IPS DF 6.9 (cell line): ENCODE measurements around the gene HS6ST3.
"Not testable (repeated sequence)": the region's sequence is repeated elsewhere in the genome, so short reads cannot be mapped to it uniquely, and the experiment has no call there.

ENCODE experiments used
- DNase-seq: peaks from one replicate; pipeline ENCODE4 v3.0.0-alpha.2; 2013; ENCODE audit warnings: low read depth, low spot score
- H3K27ac ChIP-seq: one replicate; pipeline ENCODE4 v1.5.1; 2013; ENCODE audit warnings: low read length, control low read depth
- H3K27me3 ChIP-seq: 2 replicates; pipeline ENCODE4 v1.6.1; 2013; ENCODE audit warnings: mild to moderate bottlenecking, low read length; ENCODE audit not compliant: control insufficient read depth, insufficient read depth
- H3K36me3 ChIP-seq: 2 replicates; pipeline ENCODE4 v1.6.1; 2013; ENCODE audit warnings: low read length; ENCODE audit not compliant: control insufficient read depth, insufficient read depth
- H3K4me1 ChIP-seq: 2 replicates; pipeline ENCODE4 v1.6.1; 2013; ENCODE audit warnings: low read length; ENCODE audit not compliant: control insufficient read depth, insufficient read depth
- H3K4me3 ChIP-seq: 2 replicates; pipeline ENCODE4 v1.5.1; 2013; ENCODE audit warnings: mild to moderate bottlenecking, low read length
- H3K9me3 ChIP-seq: 2 replicates; pipeline ENCODE4 v1.6.1; 2013; ENCODE audit warnings: low read length, inconsistent platforms; ENCODE audit not compliant: control insufficient read depth, insufficient read depth
- WGBS: extraction: QIAGEN DNeasy Blood & Tissue Kit; methylation state at CpG from one replicate; pipeline ENCODE4 v1.1.7; 2013; ENCODE audit warnings: mixed read lengths, missing lambda C conversion rate; ENCODE audit not compliant: insufficient read length, insufficient coverage; 5-methylcytosine and 5-hydroxymethylcytosine counted together

The HS6ST3 gene

DNA sequence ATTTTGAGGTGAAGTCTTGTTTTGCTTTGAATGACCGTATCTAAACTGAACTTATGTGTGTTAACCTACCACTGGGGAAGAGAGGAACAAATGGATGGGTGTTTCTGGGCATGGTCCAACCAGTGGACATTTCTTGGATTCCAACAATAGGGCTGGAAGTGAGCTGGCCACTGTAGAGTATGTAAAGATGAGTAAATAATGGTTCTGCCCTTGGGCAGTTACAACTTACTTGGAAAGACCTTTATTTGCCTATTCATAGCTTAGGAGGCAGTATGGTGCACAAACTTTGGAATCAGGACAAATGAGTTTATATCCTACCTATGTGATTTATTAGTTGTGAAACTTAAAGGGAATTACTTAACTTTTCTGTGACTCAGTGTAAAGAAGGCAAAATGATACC, 429.5 kb downstream of the HS6ST3 start:
- Histone ChIP-seq H3K9me3 (no peaks in the 10 kb centered on the region; the same call in 1 of the 2 replicates), H3K36me3 (no peaks in the 10 kb centered on the region), H3K4me1 (no peaks in the 10 kb centered on the region), H3K27ac (no peak overlapping the region), H3K27me3 (no peaks in the 10 kb centered on the region), H3K4me3 (no peak overlapping the region)
- DNase-seq, result no peak
- no CpG with 5 or more reads among the region's 1 CpG for WGBS

DNA sequence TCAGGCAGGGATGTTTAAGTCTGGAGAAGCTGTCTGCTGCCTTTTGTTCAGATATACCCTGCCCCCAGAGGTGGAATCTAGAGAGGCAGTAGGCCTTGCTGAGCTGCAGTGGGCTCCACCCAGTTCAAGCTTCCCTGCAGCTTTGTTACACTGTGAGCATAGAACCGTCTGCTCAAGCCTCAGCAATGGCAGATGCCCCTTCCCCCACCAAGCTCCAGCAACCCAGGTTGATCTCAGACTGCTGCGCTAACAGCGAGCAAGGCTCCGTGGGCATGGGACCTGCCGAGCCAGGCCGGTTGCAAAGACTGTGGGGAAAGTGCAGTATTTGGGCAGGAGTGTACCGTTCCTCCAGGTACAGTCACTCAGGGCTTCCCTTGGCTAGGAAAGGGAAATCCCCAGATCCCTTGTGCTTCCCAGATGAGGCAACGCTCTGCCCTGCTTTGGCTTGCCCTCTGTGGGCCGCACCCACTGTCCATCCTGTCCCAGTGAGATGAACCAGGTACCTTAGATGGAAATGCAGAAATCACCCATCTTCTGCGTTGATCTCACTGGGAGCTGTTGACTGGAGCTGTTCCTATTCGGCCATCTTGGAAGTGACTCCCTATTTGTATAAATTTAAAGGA, 434.6 kb downstream of the HS6ST3 start:
- not testable (repeated sequence) for H3K4me3 ChIP-seq, DNase-seq, H3K27ac ChIP-seq, H3K27me3 ChIP-seq, H3K36me3 ChIP-seq, H3K9me3 ChIP-seq, H3K4me1 ChIP-seq
- no CpG with 5 or more reads among the region's 11 CpGs for WGBS

- H3K36me3 ChIP-seq, result no peaks in the 10 kb centered on the region
- DNase-seq, result no peak
- no peaks in the 10 kb centered on the region for H3K4me1 ChIP-seq
- no CpG with 5 or more reads among the region's 2 CpGs for WGBS
- H3K27me3 ChIP-seq, result no peaks in the 10 kb centered on the region
- H3K27ac ChIP-seq, result no peak overlapping the region
- no peaks in the 10 kb centered on the region for H3K9me3 ChIP-seq
- H3K4me3 ChIP-seq, result no peak overlapping the region
Observed at GRCh38 chr13:96525715-96526114, 435.8 kb downstream of the HS6ST3 start.

DNA sequence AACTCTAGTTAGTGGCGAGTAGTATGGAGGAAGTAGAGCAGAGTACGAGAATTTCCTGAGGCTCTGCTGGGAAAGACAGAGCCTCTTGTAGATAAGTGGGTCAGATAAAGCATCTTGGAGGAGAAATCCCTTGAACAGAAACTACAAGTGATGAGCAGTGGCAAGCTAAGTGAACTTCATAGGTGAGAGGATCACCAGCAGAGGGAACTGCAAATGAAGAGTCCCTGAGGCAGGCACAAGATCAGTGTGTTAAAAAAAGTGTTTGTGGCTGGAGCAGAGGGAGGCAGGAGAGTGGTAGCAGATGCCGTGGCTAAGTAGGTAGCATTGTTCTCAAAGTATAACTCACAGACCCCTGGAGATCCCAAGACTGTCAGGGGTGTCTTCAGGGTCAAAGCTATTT, 437.6 kb downstream of the HS6ST3 start:
- Histone ChIP-seq H3K4me3 (no peak overlapping the region), H3K9me3 (no peaks in the 10 kb centered on the region)
- no CpG with 5 or more reads among the region's 3 CpGs for WGBS

DNA sequence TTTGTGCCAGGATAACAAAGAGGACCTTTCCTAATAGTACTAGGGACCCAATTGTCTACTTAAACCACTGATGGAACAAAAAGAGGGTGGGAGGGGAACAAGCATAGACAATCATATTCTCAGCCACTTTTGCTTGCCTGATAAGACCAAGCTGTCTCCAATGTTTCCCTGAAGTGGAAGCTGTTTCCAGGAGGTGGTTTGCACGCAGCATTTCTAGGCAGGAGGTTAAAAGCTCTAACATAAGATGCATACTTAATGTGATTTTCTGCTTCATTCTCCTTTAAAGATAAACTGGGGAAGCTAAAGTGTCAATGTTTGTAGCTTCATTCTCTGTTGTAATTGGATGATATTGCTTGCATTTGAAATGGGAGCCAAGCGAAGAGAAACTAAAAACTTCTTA, 442.9 kb downstream of the HS6ST3 start:
- H3K36me3 ChIP-seq, result no peaks in the 10 kb centered on the region
- no peak for DNase-seq
- H3K4me3 ChIP-seq, result no peak overlapping the region
- H3K9me3 ChIP-seq, result no peaks in the 10 kb centered on the region
- no peaks in the 10 kb centered on the region for H3K27me3 ChIP-seq
- no peak overlapping the region for H3K27ac ChIP-seq
- no CpG with 5 or more reads among the region's 2 CpGs for WGBS
- no peaks in the 10 kb centered on the region for H3K4me1 ChIP-seq

More for the DNA sequence above, 437.6 kb downstream of the HS6ST3 start:
- no peaks in the 10 kb centered on the region for H3K4me1 ChIP-seq
- no peak for DNase-seq
- H3K36me3 ChIP-seq, result no peaks in the 10 kb centered on the region
- no peak overlapping the region for H3K27ac ChIP-seq
- no peaks in the 10 kb centered on the region for H3K27me3 ChIP-seq

- H3K9me3 ChIP-seq, result no peaks in the 10 kb centered on the region
- H3K4me3 ChIP-seq, result no peak overlapping the region
- no peaks in the 10 kb centered on the region for H3K27me3 ChIP-seq
- H3K27ac ChIP-seq, result no peak overlapping the region
- WGBS, result no CpG with 5 or more reads among the region's 7 CpGs
- no peak for DNase-seq
- no peaks in the 10 kb centered on the region for H3K36me3 ChIP-seq
- H3K4me1 ChIP-seq, result no peaks in the 10 kb centered on the region
Observed at GRCh38 chr13:96533408-96533807, 443.5 kb downstream of the HS6ST3 start.

DNA sequence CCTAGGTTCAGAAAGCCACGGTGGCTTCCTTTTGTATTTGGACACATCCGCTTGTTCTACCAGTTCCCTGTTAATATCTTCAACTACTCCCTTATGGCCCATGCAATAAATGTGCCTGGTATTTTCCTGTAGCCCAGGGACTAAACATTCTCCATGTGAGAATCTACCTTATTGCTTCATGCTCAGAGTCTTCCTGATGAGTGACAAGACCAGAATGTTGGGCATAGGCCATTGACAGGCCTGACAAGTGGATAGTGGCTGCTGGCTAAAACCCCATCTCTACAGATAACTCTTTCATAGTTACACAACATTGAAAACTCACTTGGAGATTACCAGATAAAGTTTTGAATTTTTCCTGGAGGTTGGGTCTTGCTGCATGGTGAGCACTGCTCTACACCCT, 449.9 kb downstream of the HS6ST3 start:
- no peaks in the 10 kb centered on the region for H3K4me1 ChIP-seq
- H3K27ac ChIP-seq, result no peak overlapping the region
- WGBS, result no CpG with 5 or more reads among the region's 2 CpGs
- no peaks in the 10 kb centered on the region for H3K9me3 ChIP-seq
- no peak for DNase-seq
- H3K4me3 ChIP-seq, result no peak overlapping the region
- no peaks in the 10 kb centered on the region for H3K36me3 ChIP-seq
- no peaks in the 10 kb centered on the region for H3K27me3 ChIP-seq

GRCh38 chr13:96540670-96541069, 450.8 kb downstream of the HS6ST3 start:
- Histone ChIP-seq H3K36me3 (no peaks in the 10 kb centered on the region), H3K27me3 (no peaks in the 10 kb centered on the region), H3K27ac (no peak overlapping the region), H3K9me3 (no peaks in the 10 kb centered on the region), H3K4me1 (no peaks in the 10 kb centered on the region), H3K4me3 (no peak overlapping the region)
- DNase-seq, result no peak
- no CpG with 5 or more reads among the region's 3 CpGs for WGBS

DNA sequence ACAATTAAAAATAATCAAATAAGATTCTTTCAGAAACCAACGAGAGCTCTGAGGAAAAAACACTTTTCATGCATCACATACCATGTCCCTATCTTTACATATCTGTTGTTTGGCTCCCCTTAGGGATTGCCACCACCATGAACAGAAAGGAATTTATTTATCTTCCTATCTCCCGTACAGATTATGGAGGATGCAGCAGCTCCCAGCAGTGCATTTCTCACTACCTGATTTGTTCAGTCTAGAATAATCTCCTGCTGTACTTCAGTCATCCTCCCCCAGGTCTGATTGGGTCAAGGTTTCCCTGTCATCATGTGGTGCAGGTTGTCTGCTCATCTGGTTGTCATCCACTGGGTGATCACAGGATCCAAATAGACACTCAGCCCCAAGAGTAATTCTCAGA, 453.1 kb downstream of the HS6ST3 start:
- Histone ChIP-seq H3K27ac (no peak overlapping the region), H3K27me3 (no peaks in the 10 kb centered on the region), H3K36me3 (no peaks in the 10 kb centered on the region), H3K4me1 (no peaks in the 10 kb centered on the region), H3K9me3 (no peaks in the 10 kb centered on the region), H3K4me3 (no peak overlapping the region)
- no CpG with 5 or more reads among the region's 2 CpGs for WGBS
- DNase-seq, result no peak

DNA sequence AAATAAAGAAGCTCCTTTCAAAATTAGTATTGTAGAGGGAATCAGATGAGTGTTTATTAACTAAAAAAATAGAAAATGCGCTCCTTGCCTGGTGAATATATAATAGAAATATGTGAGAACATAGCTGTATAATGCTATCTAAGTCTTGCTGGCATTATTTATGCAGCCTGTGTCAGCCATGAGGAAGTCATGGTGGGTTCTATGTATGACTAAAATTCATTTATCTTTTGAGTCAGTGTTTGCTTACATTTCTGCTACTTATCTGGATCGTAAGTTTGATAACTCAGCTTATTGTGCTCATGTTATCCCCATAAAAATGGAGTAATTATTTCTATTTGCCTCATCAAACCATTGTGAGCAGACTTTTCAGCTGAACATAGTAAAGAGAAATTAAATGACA, 455.1 kb downstream of the HS6ST3 start:
- H3K27me3 ChIP-seq, result no peaks in the 10 kb centered on the region

DNA sequence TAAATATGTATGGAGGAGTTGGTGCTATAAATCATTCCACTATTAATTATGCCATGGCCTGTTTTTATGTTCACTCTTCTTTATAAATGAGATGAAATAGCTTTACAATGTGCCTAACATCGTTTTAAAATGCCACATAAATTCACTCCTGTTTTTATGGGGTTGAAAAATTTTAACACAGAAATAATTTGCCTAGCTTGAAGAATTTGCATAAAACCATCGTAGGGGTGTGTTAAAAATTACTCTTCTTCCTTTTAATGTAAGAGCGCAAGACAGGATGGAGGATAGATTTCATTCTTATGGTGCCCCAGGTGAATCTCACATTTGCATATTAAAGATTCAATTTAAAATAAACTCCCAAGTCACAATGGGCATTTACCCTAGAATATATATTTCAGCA, 456.6 kb downstream of the HS6ST3 start:
- no peak overlapping the region for H3K4me3 ChIP-seq
- no peak overlapping the region for H3K27ac ChIP-seq
- WGBS, result no CpG with 5 or more reads among the region's 3 CpGs
- no peaks in the 10 kb centered on the region for H3K27me3 ChIP-seq
- DNase-seq, result no peak
- H3K36me3 ChIP-seq, result no peaks in the 10 kb centered on the region
- H3K4me1 ChIP-seq, result no peaks in the 10 kb centered on the region
- no peaks in the 10 kb centered on the region for H3K9me3 ChIP-seq

More for the DNA sequence above, 455.1 kb downstream of the HS6ST3 start:
- H3K9me3 ChIP-seq, result no peaks in the 10 kb centered on the region
- no peak overlapping the region for H3K4me3 ChIP-seq
- H3K36me3 ChIP-seq, result no peaks in the 10 kb centered on the region
- DNase-seq, result no peak
- no CpG with 5 or more reads among the region's 2 CpGs for WGBS
- H3K4me1 ChIP-seq, result no peaks in the 10 kb centered on the region
- no peak overlapping the region for H3K27ac ChIP-seq
